K562 (cell line): Measurements from ENCODE around the gene CCDC136. TPM values are rescaled to one million over a fixed set of nuclear protein-coding genes. Genes with fewer than 3 reads are reported as not detected.

ENCODE experiments used
- ATAC-seq: fragments of 200-7000 bp; cut with Tn5 transposase; 3 replicates; pipeline ENCODE4 v1.9.1; 2020; ENCODE audit warnings: moderate library complexity
- BruUV-seq: library from RNA; stranded (reverse); fragments of 400-500 nt; replicated peaks from 2 replicates; lab custom pipeline; 2021; lab: Mats Ljungman, UMichigan
- CTCF ChIA-PET: fragments of 300-600 bp; formaldehyde crosslinking; extraction: SDS; loops from one replicate; lab custom pipeline; 2021; ENCODE audit warnings: low intra/inter-chr PET ratio; lab: Yijun Ruan, JAX
- POLR2A ChIA-PET: fragments of 300-600, 350-650 bp; sonication (Branson Sonifier 250); formaldehyde crosslinking; extraction: SDS; loops from one replicate; lab custom pipeline; 2021; ENCODE audit warnings: antibody characterized with exemption, inconsistent platforms; lab: Yijun Ruan, JAX
- DNase-seq, 4 experiments: peaks; one replicate each; pipeline versions ENCODE4 v3.0.0 to v3.0.0-alpha.2; 2011 to 2018; ENCODE audit warnings: low spot score in 3 of 4, mixed read lengths in 3 of 4; ENCODE audit errors: extremely low read depth in 1 of 4
- FAIRE-seq: peaks from 2 replicates; lab custom pipeline; 2011; peaks lifted over from hg19 to GRCh38; lab: Jason Lieb, UNC
- H2AFZ ChIP-seq: 2 replicates; pipeline ENCODE4 v1.6.0; 2011; ENCODE audit warnings: low read depth, low read length, control low read depth, inconsistent platforms
- H3K27ac ChIP-seq: fragments of 200-600 bp; 3 replicates; pipeline ENCODE4 v1.8.0; 2011; ENCODE audit warnings: low read depth, mild to moderate bottlenecking, control low read depth, inconsistent platforms, low read length, moderate library complexity, mixed read lengths; ENCODE audit errors: extremely low read depth
- H3K27me3 ChIP-seq, 2 experiments: fragments of 300-600 bp in 1 of 2; 2 replicates in 1 of 2; 3 replicates in 1 of 2; pipeline versions ENCODE4 v1.6.0 to v1.8.0; 2011; ENCODE audit warnings: inconsistent platforms in 2 of 2, low read length in 2 of 2, mild to moderate bottlenecking in 1 of 2, mixed read lengths in 1 of 2, moderate library complexity in 1 of 2; ENCODE audit not compliant: control insufficient read depth in 2 of 2, insufficient read depth in 2 of 2
- H3K36me3 ChIP-seq: fragments of 300-600 bp; 3 replicates; pipeline ENCODE4 v1.8.0; 2011; ENCODE audit warnings: mild to moderate bottlenecking, low read length, inconsistent platforms; ENCODE audit not compliant: control insufficient read depth, insufficient read depth
- H3K4me1 ChIP-seq, 2 experiments: fragments of 200-600 bp in 1 of 2; replicated peaks in 1 of 2; 2 replicates in 1 of 2; 3 replicates in 1 of 2; pipeline versions ENCODE4 v1.5.1 to v1.8.0; 2011; ENCODE audit warnings: inconsistent platforms in 2 of 2, low read length in 2 of 2, mild to moderate bottlenecking in 1 of 2, mixed read lengths in 1 of 2, moderate library complexity in 1 of 2; ENCODE audit not compliant: control insufficient read depth in 2 of 2, insufficient read depth in 2 of 2
- H3K4me2 ChIP-seq: 2 replicates; pipeline ENCODE4 v1.6.1; 2011; ENCODE audit warnings: low read length, control low read depth, inconsistent platforms, mixed read lengths; ENCODE audit not compliant: insufficient read depth
- H3K4me3 ChIP-seq: fragments of 200-600 bp; sonication (generic), shearing (Covaris generic); 2 replicates; pipeline ENCODE4 v1.5.1; 2016; ENCODE audit warnings: control low read depth, inconsistent platforms
- H3K79me2 ChIP-seq: fragments of 200-600 bp; 3 replicates; pipeline ENCODE4 v1.8.0; 2011; ENCODE audit warnings: low read length, inconsistent platforms; ENCODE audit not compliant: control insufficient read depth, insufficient read depth
- H3K9ac ChIP-seq, 2 experiments: 2 replicates each; pipeline versions ENCODE4 v1.6.0 to v1.6.1; 2011; ENCODE audit warnings: low read depth in 2 of 2, low read length in 2 of 2, control low read depth in 1 of 2, inconsistent platforms in 1 of 2, mild to moderate bottlenecking in 1 of 2, mixed read lengths in 1 of 2; ENCODE audit not compliant: insufficient read depth in 1 of 2
- H3K9me1 ChIP-seq: one replicate; pipeline ENCODE4 v1.6.0; 2011; ENCODE audit warnings: inconsistent platforms, mild to moderate bottlenecking, low read length, moderate library complexity; ENCODE audit not compliant: control insufficient read depth, insufficient read depth
- H3K9me3 ChIP-seq: replicated peaks from 2 replicates; pipeline ENCODE4 v1.5.1; 2011; ENCODE audit warnings: low read depth, low read length, inconsistent platforms; ENCODE audit not compliant: control insufficient read depth, insufficient read depth
- H4K20me1 ChIP-seq: replicated peaks from 2 replicates; pipeline ENCODE4 v1.6.1; 2011; ENCODE audit warnings: low read length, inconsistent platforms, mixed read lengths; ENCODE audit not compliant: control insufficient read depth, insufficient read depth
- GATA2 ChIP-seq: sonication (generic); formaldehyde crosslinking; IDR thresholded peaks from 2 replicates; pipeline ENCODE4 v1.4.0; 2020; ENCODE audit warnings: mild to moderate bottlenecking, missing genetic modification reagents
- HMGN3 ChIP-seq: IDR thresholded peaks from 2 replicates; pipeline ENCODE4 v1.6.1; 2011; ENCODE audit warnings: borderline replicate concordance, low read depth, mild to moderate bottlenecking, mixed read lengths, low read length; ENCODE audit not compliant: insufficient read length; ENCODE audit errors: extremely low read depth
- NRF1 ChIP-seq, 2 experiments: fragments of 450-650 bp; IDR thresholded peaks in 1 of 2; conservative IDR thresholded peaks in 1 of 2; 2 replicates each; pipeline ENCODE4 v1.6.1; 2014; ENCODE audit warnings: mild to moderate bottlenecking in 2 of 2
- POLR2G ChIP-seq: fragments of 200-400 bp; formaldehyde crosslinking; IDR thresholded peaks from 2 replicates; pipeline ENCODE4 v1.6.1; 2017; ENCODE audit warnings: low read depth, mild to moderate bottlenecking, antibody characterized with exemption, low read length, moderate library complexity
- RBFOX2 ChIP-seq: fragments of 200-400 bp; formaldehyde crosslinking; IDR thresholded peaks from 2 replicates; pipeline ENCODE4 v1.6.1; 2017; ENCODE audit warnings: low read depth, mild to moderate bottlenecking, low read length, moderate library complexity
- SIN3B ChIP-seq: fragments of 450-650 bp; IDR thresholded peaks from 2 replicates; pipeline ENCODE4 v1.6.1; 2017; ENCODE audit warnings: low read depth, mild to moderate bottlenecking, moderate library complexity
- WGBS: fragments of 100-300 bp; shearing (Covaris generic); methylation state at CpG from one replicate; pipeline ENCODE4 v1.1.6; 2016; ENCODE audit warnings: low coverage, mixed read lengths; ENCODE audit not compliant: insufficient coverage; ENCODE audit errors: missing lambda C conversion rate; 5-methylcytosine and 5-hydroxymethylcytosine counted together
- in situ Hi-C: fragments of 300-500 bp; cut with MboI; formaldehyde crosslinking; loops from 4 replicates; pipeline ENCODE4 v1.15.0; 2018; ENCODE audit warnings: inconsistent platforms, mixed read lengths
- intact Hi-C: fragments of 100-400 bp; cut with micrococcal nuclease; formaldehyde crosslinking; loops from 2 replicates; pipeline ENCODE4 v1.14.2; 2022
- polyA plus RNA-seq, 8 experiments: library from polyadenylated mRNA; depleted of rRNA in 4 of 8; stranded (reverse) in 5 of 8; unstranded in 3 of 8; fragments of >200 nt; fragmentation: Nextera tagmentation in 2 of 8; fragmentation: Illumina TruSeq in 1 of 8; extraction: Ambion mirVana in 2 of 8; extraction: Trizol in 1 of 8; gene quantifications; 2 replicates each; pipeline versions ENCODE4 v1.2.1 to v1.2.3, GENCODE V29; 2011 to 2014; ENCODE audit warnings: inconsistent platforms in 1 of 8, missing spikeins in 1 of 8
- total RNA-seq, 7 experiments: library from RNA; depleted of rRNA in 6 of 7; stranded (reverse); fragments of >200 nt in 6 of 7; fragmentation: Illumina TruSeq in 2 of 7; extraction: Trizol in 2 of 7; gene quantifications; 2 replicates each; pipeline versions ENCODE4 v1.2.1 to v1.2.3, GENCODE V29; 2011 to 2021; ENCODE audit warnings: low replicate concordance in 1 of 7
- TF ChIP-seq, protein P1 (sequence below): sonication (generic); formaldehyde crosslinking; IDR thresholded peaks from 2 replicates; pipeline ENCODE4 v1.8.0; 2022; ENCODE audit warnings: missing genetic modification reagents, mild to moderate bottlenecking, moderate library complexity, borderline replicate concordance

CCDC136 gene
- total and polyA plus RNA-seq, 9 of the 15 experiments (the other 6 are each of a cell fraction or from before 2014, with no cell fraction given): 2.4 to 40.8 (median 26.5) TPM

DNA sequence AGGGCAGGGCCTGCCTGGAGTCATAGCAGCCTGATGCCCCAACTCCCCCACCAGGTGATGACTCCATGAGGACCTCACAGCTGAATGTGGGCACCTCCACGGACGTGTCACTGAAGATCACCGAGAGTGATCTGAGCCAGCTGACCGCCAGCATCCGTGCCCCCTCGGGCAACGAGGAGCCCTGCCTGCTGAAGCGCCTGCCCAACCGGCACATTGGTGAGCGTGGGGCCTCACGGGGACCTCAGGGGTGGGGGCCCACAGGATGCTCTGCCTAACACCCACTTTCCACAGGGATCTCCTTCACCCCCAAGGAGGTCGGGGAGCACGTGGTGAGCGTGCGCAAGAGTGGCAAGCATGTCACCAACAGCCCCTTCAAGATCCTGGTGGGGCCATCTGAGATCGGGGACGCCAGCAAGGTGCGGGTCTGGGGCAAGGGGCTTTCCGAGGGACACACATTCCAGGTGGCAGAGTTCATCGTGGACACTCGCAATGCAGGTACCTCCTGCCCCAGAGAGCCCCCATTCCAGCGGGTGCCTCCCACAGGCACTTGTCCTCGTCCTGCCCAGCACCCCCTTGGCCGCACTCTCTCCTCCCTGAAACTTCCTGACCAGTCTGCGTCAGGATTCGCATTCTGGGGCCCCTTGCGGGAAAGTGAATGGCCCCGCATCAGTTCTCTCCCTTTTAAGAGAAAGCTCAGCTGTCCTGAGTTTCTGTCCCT is 60.9 kb downstream of the CCDC136 start:
- TF ChIP-seq, protein P1, sequence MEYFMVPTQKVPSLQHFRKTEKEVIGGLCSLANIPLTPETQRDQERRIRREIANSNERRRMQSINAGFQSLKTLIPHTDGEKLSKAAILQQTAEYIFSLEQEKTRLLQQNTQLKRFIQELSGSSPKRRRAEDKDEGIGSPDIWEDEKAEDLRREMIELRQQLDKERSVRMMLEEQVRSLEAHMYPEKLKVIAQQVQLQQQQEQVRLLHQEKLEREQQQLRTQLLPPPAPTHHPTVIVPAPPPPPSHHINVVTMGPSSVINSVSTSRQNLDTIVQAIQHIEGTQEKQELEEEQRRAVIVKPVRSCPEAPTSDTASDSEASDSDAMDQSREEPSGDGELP (CRISPR knock-in tag): 0 out of 2 replicates have a peak, but pooled peaks have one; percentile 21
- TF ChIP-seq SIN3B (no peak), RBFOX2 (peak; percentile 55), GATA2 (CRISPR knock-in tag) (no peak), HMGN3 (peak; percentile 40), POLR2G (peak; percentile 67), NRF1 (conservative IDR thresholded peaks at IDR 0.05 in 1 of 2, IDR thresholded peaks at IDR 0.05 in 1 of 2) (no peak)
- TF ChIP-seq, all 486 proteins: peak for 4
- no peak overlapping the region for H3K4me2 ChIP-seq
- H3K9me3 ChIP-seq: no peaks in the 10 kb centered on the region
- WGBS: 90% methylated on average over 28 of the region's 28 CpGs
- H3K36me3 ChIP-seq: peaks cover 97% of the 10 kb centered on the region
- FAIRE-seq: no peak
- H3K27ac ChIP-seq: no peak overlapping the region
- no peak overlapping the region for H3K4me3 ChIP-seq
- no peak overlapping the region for H2AFZ ChIP-seq
- H3K4me1 ChIP-seq: peaks cover 0 to 36% of the 10 kb centered on the region in 2 experiments; a peak in 1 of 5 replicates
- CTCF ChIA-PET: no interaction called here
- H3K79me2 ChIP-seq: no peaks in the 10 kb centered on the region
- H3K9ac ChIP-seq: no peak overlapping the region
- no peaks in the 10 kb centered on the region for H3K27me3 ChIP-seq
- DNase-seq: no peak
- in situ Hi-C loops: no loop called here
- intact Hi-C loops: no loop called here
- ATAC-seq: no peak
- H3K9me1 ChIP-seq: no peaks in the 10 kb centered on the region
- H4K20me1 ChIP-seq: peaks cover 3% of the 10 kb centered on the region; the same call in 1 of the 2 replicates
- POLR2A ChIA-PET: no interaction called here
- no TSS peak for BruUV-seq
